ENCODE results near the gene ADAMTS6. TPM values are rescaled to one million over a fixed set of nuclear protein-coding genes. Genes with fewer than 3 reads are reported as not detected.

Gene ADAMTS6
- polyA plus RNA-seq, 2 of the 4 experiments (the other 2 are of a cell fraction) = 0.22 to 0.66 TPM

- ATAC-seq = no peak
- Histone ChIP-seq H3K4me2 (no peak overlapping the region), H3K4me1 (no peaks in the 10 kb centered on the region), H3K27ac (no peak overlapping the region), H3K4me3 (no peak overlapping the region), H3K9me3 (no peaks in the 10 kb centered on the region)
- CTCF ChIA-PET = no interaction called here
- FAIRE-seq = no peak
- no peak for DNase-seq (ENCODE audit: low read depth in 1 of 2, low spot score in 1 of 2)
- WGBS (ENCODE audit: missing lambda C conversion rate) = 47% methylated on average over 2 of the region's 2 CpGs
- TF ChIP-seq MAFK (IDR thresholded peaks at IDR 0.05; ENCODE audit: partially characterized antibody) (no peak), HDAC2 (IDR thresholded peaks at IDR 0.05) (no peak)
- POLR2A ChIA-PET = no interaction called here
Measured at GRCh38 chr5:65451436-65451835, 30.3 kb downstream of the ADAMTS6 start.

GRCh38 chr5:65446682-65447081, 35.0 kb downstream of the ADAMTS6 start:
- no peak overlapping the region for H3K27ac ChIP-seq
- FAIRE-seq (no peak), ATAC-seq (no peak), DNase-seq (ENCODE audit: low read depth in 1 of 2, low spot score in 1 of 2) (no peak)
- 41% methylated on average over 2 of the region's 2 CpGs for WGBS (ENCODE audit: missing lambda C conversion rate)
- H3K9me3 ChIP-seq = no peaks in the 10 kb centered on the region
- ChIA-PET CTCF (no interaction called here), POLR2A (no interaction called here)
- no peaks in the 10 kb centered on the region for H3K4me1 ChIP-seq
- H3K4me3 ChIP-seq = no peak overlapping the region
- no peak for TF ChIP-seq HOXB13 (CRISPR knock-in tag; IDR thresholded peaks at IDR 0.05; ENCODE audit: low read depth)
- TF ChIP-seq RARB (CRISPR knock-in tag; IDR thresholded peaks at IDR 0.05) = no peak
- H3K4me2 ChIP-seq = no peak overlapping the region

GRCh38 chr5:65441800-65442199, 39.9 kb downstream of the ADAMTS6 start:
- ATAC-seq = no peak
- no peak overlapping the region for H3K4me2 ChIP-seq
- H3K4me1 ChIP-seq = no peaks in the 10 kb centered on the region
- no peak for FAIRE-seq
- no peak overlapping the region for H3K27ac ChIP-seq
- TF ChIP-seq PHF8 (IDR thresholded peaks at IDR 0.05; ENCODE audit: borderline replicate concordance, low read depth) (no peak), CBX2 (IDR thresholded peaks at IDR 0.05; ENCODE audit: borderline replicate concordance, low read depth) (no peak), GATA3 (IDR thresholded peaks at IDR 0.05; ENCODE audit: borderline replicate concordance) (no peak), MAFK (IDR thresholded peaks at IDR 0.05; ENCODE audit: partially characterized antibody) (no peak), ZC3H11A (IDR thresholded peaks at IDR 0.05) (no peak)
- ChIA-PET CTCF (no interaction called here), POLR2A (no interaction called here)
- no peak for DNase-seq (ENCODE audit: low read depth in 1 of 2, low spot score in 1 of 2)
- 55% methylated on average over 4 of the region's 4 CpGs for WGBS (ENCODE audit: missing lambda C conversion rate)
- no peak overlapping the region for H3K4me3 ChIP-seq
- H3K9me3 ChIP-seq = no peaks in the 10 kb centered on the region

- FAIRE-seq = no peak
- no peak for DNase-seq (ENCODE audit: low read depth in 1 of 2, low spot score in 1 of 2)
- TF ChIP-seq CHD4 (IDR thresholded peaks at IDR 0.05; ENCODE audit: borderline replicate concordance) (no peak), EHMT2 (IDR thresholded peaks at IDR 0.05; ENCODE audit: low read depth) (no peak), KDM1A (IDR thresholded peaks at IDR 0.05; ENCODE audit: low read depth) (no peak), POLR2AphosphoS2 (conservative IDR thresholded peaks at IDR 0.05; ENCODE audit: low read length) (no peak), JUNB (IDR thresholded peaks at IDR 0.05) (no peak), MAZ (IDR thresholded peaks at IDR 0.05; ENCODE audit: borderline replicate concordance, low read depth, low read length) (no peak), ATOH8 (CRISPR knock-in tag; IDR thresholded peaks at IDR 0.05; ENCODE audit: low read depth) (no peak), HEYL (CRISPR knock-in tag; IDR thresholded peaks at IDR 0.05) (no peak), REST (IDR thresholded peaks at IDR 0.05) (no peak), TP53 (CRISPR knock-in tag; IDR thresholded peaks at IDR 0.05) (no peak), RCOR1 (IDR thresholded peaks at IDR 0.05; ENCODE audit: low read depth, low read length) (no peak), KDM5A (IDR thresholded peaks at IDR 0.05) (no peak), NR3C1 (IDR thresholded peaks at IDR 0.05) (no peak), MAFK (IDR thresholded peaks at IDR 0.05; ENCODE audit: partially characterized antibody) (no peak), RFX5 (IDR thresholded peaks at IDR 0.05) (no peak)
Measured at GRCh38 chr5:65440456-65440855, 41.3 kb downstream of the ADAMTS6 start.

More at GRCh38 chr5:65440456-65440855, 41.3 kb downstream of the ADAMTS6 start:
- Histone ChIP-seq H3K9me3 (no peaks in the 10 kb centered on the region), H3K4me1 (no peaks in the 10 kb centered on the region), H3K4me2 (no peak overlapping the region), H3K27ac (no peak overlapping the region), H3K4me3 (no peak overlapping the region)
- WGBS (ENCODE audit: missing lambda C conversion rate) = 83% methylated on average over 1 of the region's 1 CpG
- no peak for ATAC-seq
- CTCF ChIA-PET = no interaction called here
- POLR2A ChIA-PET = no interaction called here
